ENCODE data around the gene FIBP.
"Not testable (repeated sequence)": the region's sequence is repeated elsewhere in the genome, so short reads cannot be mapped to it uniquely, and the experiment has no call there.

FIBP gene

DNA sequence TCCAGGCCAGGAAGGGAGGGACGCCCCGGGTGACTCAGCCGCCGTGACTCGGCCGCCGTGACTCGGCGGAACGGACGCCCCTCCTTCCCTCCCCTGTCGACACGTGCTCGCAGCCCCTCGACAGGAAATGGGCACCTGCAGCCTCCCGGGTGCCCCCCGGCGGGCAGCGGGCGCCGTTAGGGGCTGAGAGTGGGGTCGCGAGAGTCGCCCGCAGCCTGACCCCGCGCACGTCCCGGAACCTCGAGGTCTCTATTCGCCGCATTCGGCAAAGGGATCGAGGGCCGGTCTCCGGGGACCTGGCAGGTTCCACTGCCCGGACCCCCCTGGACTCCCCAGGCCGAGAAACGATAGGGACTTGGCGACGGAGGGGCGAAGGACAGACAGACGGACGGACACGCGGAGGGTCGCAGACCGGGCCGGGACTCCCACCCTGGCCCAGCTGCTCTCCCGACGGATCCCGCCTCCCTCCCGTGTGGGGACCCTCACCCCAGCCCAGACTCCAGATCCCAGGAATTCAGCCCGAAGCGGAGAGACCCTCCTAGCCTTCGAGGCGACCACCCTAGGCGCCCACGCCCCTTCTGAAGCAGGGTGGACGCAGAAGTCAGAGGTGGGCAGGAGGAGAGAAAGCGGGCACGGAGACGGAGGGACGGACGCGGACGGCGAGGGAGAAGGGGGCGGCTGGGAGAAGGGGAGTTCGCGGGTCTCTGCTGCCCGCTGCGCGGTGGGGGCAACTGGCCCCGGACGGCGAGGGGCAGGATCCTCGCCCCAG lies 11.3 kb upstream of the FIBP start:
- peak overlapping the region; percentile 54 to 59 for H3K4me3 ChIP-seq (ENCODE audit: low read length in 2 of 2)
- H3K9me3 ChIP-seq (ENCODE audit: control insufficient read depth in 2 of 2, low read length in 2 of 2): no peaks in the 10 kb centered on the region
- no peaks in the 10 kb centered on the region for H3K36me3 ChIP-seq (ENCODE audit: control insufficient read depth in 2 of 2, insufficient read depth in 2 of 2, low read length in 2 of 2)
- peaks cover 11 to 12% of the 10 kb centered on the region in 2 donors for H3K4me1 ChIP-seq (ENCODE audit: control insufficient read depth in 2 of 2, insufficient read depth in 2 of 2, low read length in 2 of 2)
- H3K9ac ChIP-seq (ENCODE audit: low read depth in 1 of 2, low read length in 2 of 2): peak overlapping the region in 1 of 2 donors; percentile 34
- H3K27ac ChIP-seq (ENCODE audit: low read depth in 2 of 2, low read length in 2 of 2): no peak overlapping the region
- peaks cover 10 to 12% of the 10 kb centered on the region in 2 donors for H3K27me3 ChIP-seq (ENCODE audit: control insufficient read depth in 2 of 2, insufficient read depth in 2 of 2, low read length in 2 of 2)

DNA sequence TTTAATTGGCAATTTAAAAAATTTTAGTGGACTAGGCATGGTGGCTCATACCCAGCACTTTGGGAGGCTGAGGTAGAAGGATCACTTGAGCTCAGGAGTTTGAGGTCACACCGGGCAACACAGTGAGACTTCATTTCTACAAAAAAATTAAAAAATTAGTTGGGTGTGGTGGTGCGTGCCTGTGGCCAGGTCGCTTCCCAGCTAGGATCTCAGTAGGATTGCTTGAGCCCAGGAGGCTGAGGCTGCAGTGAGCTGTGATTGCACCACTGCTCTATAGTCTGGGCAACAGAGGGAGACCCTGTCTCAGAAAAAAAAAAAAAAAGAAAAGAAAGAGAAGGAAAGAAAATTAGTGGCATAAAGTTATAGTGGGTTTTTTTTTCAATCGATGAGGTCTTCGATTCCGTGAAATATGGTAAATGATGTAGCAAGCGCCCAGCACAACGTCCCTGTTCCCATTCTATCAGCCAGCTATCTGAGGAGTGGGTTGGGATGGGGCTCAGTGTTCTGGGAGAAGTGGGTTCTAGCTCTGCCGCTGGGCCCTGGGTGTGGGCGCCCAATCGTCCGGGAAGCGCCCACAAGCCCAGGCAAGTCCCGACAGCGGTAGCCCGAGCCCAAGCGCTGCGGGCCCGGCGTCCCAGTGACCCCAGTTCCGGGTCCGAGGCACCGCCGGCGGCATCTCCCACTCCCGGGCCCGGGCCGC lies 10.5 kb upstream of the FIBP start:
- H3K4me1 ChIP-seq (ENCODE audit: control insufficient read depth in 2 of 2, insufficient read depth in 2 of 2, low read length in 2 of 2): peaks cover 11 to 13% of the 10 kb centered on the region in 2 donors
- H3K27ac ChIP-seq (ENCODE audit: low read depth in 2 of 2, low read length in 2 of 2): no peak overlapping the region

DNA sequence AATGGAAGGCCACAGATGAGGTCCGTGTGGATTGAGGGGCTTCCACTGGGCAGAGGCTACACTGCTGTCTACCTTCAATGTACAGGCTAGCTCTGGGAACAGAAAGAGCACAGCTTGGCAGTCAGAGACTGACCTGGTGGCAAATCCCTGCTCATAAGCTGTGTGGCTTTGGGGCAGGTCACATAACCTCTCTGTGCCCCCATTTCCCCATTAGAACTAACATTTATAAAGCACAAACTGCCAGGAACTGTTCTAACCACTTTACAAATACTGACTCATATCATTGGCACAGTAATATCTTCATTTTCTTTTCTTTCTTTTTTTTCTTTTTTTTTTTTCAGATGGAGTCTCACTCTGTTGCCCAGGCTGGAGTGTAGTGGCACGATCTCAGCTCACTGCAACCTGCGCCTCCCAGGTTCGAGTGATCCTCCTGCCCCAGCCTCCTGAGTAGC lies 8.8 kb upstream of the FIBP start:
- Histone ChIP-seq H3K27ac (ENCODE audit: low read depth in 2 of 2, low read length in 2 of 2) (no peak overlapping the region), H3K9me3 (ENCODE audit: control insufficient read depth in 2 of 2, low read length in 2 of 2) (no peaks in the 10 kb centered on the region), H3K4me3 (ENCODE audit: low read length in 2 of 2) (no peak overlapping the region), H3K4me1 (ENCODE audit: control insufficient read depth in 2 of 2, insufficient read depth in 2 of 2, low read length in 2 of 2) (peaks cover 14 to 18% of the 10 kb centered on the region in 2 donors), H3K9ac (ENCODE audit: low read depth in 1 of 2, low read length in 2 of 2) (no peak overlapping the region), H3K36me3 (ENCODE audit: control insufficient read depth in 2 of 2, insufficient read depth in 2 of 2, low read length in 2 of 2) (no peaks in the 10 kb centered on the region), H3K27me3 (ENCODE audit: control insufficient read depth in 2 of 2, insufficient read depth in 2 of 2, low read length in 2 of 2) (peaks cover 10 to 11% of the 10 kb centered on the region in 2 donors)

More for the DNA sequence above, 10.5 kb upstream of the FIBP start:
- H3K4me3 ChIP-seq (ENCODE audit: low read length in 2 of 2): peak overlapping the region in 1 of 2 donors; percentile 59
- H3K36me3 ChIP-seq (ENCODE audit: control insufficient read depth in 2 of 2, insufficient read depth in 2 of 2, low read length in 2 of 2): no peaks in the 10 kb centered on the region
- H3K9me3 ChIP-seq (ENCODE audit: control insufficient read depth in 2 of 2, low read length in 2 of 2): no peaks in the 10 kb centered on the region
- peaks cover 10 to 12% of the 10 kb centered on the region in 2 donors for H3K27me3 ChIP-seq (ENCODE audit: control insufficient read depth in 2 of 2, insufficient read depth in 2 of 2, low read length in 2 of 2)
- H3K9ac ChIP-seq (ENCODE audit: low read depth in 1 of 2, low read length in 2 of 2): peak overlapping the region in 1 of 2 donors; percentile 20

DNA sequence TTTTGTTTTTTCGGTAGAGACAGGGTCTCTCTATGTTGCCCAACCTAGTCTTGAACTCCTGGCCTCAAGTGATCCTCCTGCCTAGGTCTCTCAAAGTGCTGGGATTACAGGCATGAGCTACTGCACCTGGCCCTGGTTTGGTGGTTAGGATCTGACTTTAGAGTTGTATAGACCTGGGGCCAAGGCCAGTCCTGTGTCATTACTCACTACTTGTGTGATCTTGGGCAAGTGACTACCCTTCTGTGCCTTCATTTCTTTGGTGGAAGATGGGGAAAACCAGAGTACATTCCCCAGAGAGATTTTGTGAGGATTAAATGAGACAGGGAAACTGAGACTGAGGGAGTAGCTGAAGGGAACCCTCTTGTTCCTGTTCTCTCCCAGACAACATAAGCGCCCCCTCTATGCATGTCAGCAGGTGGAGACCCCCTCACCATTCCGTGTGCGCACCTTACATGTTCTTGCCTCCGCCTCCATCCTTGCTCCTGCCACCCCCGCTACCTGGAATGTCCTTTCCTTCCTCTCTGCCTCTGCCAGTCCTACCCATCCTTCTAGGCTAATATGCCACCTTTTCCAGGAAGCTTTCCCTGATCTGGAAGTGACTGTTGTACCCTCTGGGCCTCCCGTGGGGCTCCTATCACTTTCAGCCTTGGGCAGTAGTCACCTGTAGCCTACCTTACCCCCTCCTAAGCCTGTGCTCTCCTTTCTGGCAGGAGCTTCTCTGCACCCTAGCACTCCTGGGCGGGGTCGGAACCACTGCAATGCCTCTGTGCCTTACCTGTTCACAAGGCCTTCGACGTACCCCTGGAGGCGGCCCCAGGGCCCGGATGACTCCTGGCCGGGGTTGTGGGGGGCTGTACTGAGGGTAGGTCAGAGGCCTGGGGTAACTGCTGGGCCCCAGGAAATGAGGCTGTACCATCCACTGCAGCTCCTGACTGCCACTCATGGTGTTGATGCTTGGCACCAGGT lies 8.0 kb upstream of the FIBP start:
- H3K4me3 ChIP-seq (ENCODE audit: low read length in 2 of 2): no peak overlapping the region
- H3K9ac ChIP-seq (ENCODE audit: low read depth in 1 of 2, low read length in 2 of 2): no peak overlapping the region
- H3K27me3 ChIP-seq (ENCODE audit: control insufficient read depth in 2 of 2, insufficient read depth in 2 of 2, low read length in 2 of 2): peaks cover 8 to 10% of the 10 kb centered on the region in 2 donors
- H3K4me1 ChIP-seq (ENCODE audit: control insufficient read depth in 2 of 2, insufficient read depth in 2 of 2, low read length in 2 of 2): peaks cover 21 to 23% of the 10 kb centered on the region in 2 donors
- no peak overlapping the region for H3K27ac ChIP-seq (ENCODE audit: low read depth in 2 of 2, low read length in 2 of 2)
- no peaks in the 10 kb centered on the region for H3K9me3 ChIP-seq (ENCODE audit: control insufficient read depth in 2 of 2, low read length in 2 of 2)
- H3K36me3 ChIP-seq (ENCODE audit: control insufficient read depth in 2 of 2, insufficient read depth in 2 of 2, low read length in 2 of 2): no peaks in the 10 kb centered on the region

DNA sequence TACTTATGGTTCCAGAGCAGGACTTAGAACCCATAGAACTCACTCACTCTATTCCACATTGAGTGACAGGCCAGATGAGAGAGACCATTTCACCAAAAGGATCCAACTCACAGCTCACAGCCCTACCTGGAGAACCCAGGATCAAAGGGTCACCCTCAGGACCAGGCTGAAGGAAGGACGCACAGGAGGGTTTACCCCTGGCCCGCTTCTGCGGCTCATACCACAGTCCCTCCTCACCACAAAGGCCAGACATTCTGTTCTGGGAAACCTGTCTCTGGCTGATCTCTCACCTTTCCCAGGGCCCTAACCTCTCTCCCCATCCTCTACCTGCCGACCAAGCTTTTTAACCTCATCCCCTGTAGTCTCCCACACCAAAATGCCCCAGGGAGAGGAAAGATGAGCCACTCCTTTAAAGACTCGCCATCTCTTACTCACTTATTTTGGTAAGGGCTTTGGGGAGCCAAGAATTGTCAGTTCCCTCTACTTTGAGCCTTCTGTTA lies 7.3 kb upstream of the FIBP start:
- peaks cover 26 to 28% of the 10 kb centered on the region in 2 donors for H3K4me1 ChIP-seq (ENCODE audit: control insufficient read depth in 2 of 2, insufficient read depth in 2 of 2, low read length in 2 of 2)
- peaks cover 8 to 10% of the 10 kb centered on the region in 2 donors for H3K27me3 ChIP-seq (ENCODE audit: control insufficient read depth in 2 of 2, insufficient read depth in 2 of 2, low read length in 2 of 2)
- no peak overlapping the region for H3K27ac ChIP-seq (ENCODE audit: low read depth in 2 of 2, low read length in 2 of 2)
- H3K36me3 ChIP-seq (ENCODE audit: control insufficient read depth in 2 of 2, insufficient read depth in 2 of 2, low read length in 2 of 2): no peaks in the 10 kb centered on the region
- no peaks in the 10 kb centered on the region for H3K9me3 ChIP-seq (ENCODE audit: control insufficient read depth in 2 of 2, low read length in 2 of 2)
- H3K9ac ChIP-seq (ENCODE audit: low read depth in 1 of 2, low read length in 2 of 2): no peak overlapping the region
- H3K4me3 ChIP-seq (ENCODE audit: low read length in 2 of 2): no peak overlapping the region

DNA sequence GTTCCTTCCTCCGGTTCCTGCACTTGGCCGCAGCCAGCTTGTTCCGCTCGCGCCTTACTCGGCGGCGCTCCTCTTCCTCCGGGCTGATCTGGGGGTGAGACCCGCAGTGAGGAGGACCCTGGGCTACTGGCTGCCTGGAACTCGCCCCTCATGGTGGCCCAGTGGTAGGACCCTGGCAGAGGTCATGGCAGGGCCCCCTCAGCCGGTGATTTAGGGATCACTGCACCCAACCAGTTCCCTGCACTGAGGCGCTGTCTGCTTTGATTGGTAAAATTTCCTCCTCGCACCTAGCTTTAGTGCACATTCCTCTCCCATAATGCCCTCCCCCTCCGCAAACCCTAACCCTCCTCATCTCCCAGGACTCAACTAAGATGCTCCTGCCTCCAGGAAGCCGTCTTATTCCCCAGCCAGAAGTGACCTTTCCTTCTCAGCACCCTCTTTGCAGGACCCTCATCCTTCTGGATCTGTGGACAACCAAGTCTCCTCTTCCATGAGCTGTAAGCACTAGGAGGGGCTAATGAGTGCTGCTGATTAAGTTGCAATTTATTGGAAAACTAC lies 5.8 kb upstream of the FIBP start:
- peaks cover 3 to 5% of the 10 kb centered on the region in 2 donors for H3K27me3 ChIP-seq (ENCODE audit: control insufficient read depth in 2 of 2, insufficient read depth in 2 of 2, low read length in 2 of 2)
- H3K36me3 ChIP-seq (ENCODE audit: control insufficient read depth in 2 of 2, insufficient read depth in 2 of 2, low read length in 2 of 2): no peaks in the 10 kb centered on the region
- H3K27ac ChIP-seq (ENCODE audit: low read depth in 2 of 2, low read length in 2 of 2): peak overlapping the region; percentile 68 to 80
- peak overlapping the region; percentile 22 to 60 for H3K4me3 ChIP-seq (ENCODE audit: low read length in 2 of 2)
- H3K9me3 ChIP-seq (ENCODE audit: control insufficient read depth in 2 of 2, low read length in 2 of 2): no peaks in the 10 kb centered on the region
- peaks cover 29 to 30% of the 10 kb centered on the region in 2 donors for H3K4me1 ChIP-seq (ENCODE audit: control insufficient read depth in 2 of 2, insufficient read depth in 2 of 2, low read length in 2 of 2)
- H3K9ac ChIP-seq (ENCODE audit: low read depth in 1 of 2, low read length in 2 of 2): peak overlapping the region; percentile 21 to 56

DNA sequence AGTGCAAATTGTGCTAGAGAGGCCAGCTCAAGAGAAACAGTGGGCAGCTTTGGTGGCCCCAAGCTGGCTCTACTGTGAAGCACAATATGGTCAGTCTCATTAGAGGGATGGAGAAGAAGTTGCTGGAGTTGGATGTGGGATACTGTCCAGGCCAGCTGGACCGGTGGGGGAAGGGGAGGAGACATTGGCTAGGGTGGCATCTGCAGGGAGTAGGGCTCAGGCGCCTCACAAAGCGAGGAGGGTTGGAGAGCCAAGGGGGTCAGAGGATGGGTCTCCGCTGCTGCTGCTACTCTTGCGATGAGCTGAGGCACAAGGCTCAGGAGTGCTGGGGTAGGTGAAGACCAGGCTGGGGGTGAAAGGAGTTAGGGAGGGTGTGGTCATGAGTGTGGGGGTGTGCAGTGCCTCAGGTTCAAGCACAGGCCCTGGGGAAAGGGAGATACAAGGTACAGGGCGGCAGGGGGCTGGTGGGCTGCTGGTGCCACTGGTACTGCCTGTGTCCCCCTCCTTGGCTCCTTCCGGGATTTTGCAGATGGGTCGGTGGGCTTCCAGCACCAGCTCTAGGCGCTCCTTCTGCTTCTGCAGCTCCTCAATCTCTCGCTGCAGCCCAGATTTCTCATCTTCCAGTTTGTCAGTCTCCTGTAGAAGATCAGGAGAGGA lies 4.5 kb upstream of the FIBP start:
- H3K27ac ChIP-seq (ENCODE audit: low read depth in 2 of 2, low read length in 2 of 2): peak overlapping the region in 1 of 2 donors; percentile 24
- peaks cover 38 to 41% of the 10 kb centered on the region in 2 donors for H3K4me1 ChIP-seq (ENCODE audit: control insufficient read depth in 2 of 2, insufficient read depth in 2 of 2, low read length in 2 of 2)
- no peaks in the 10 kb centered on the region for H3K36me3 ChIP-seq (ENCODE audit: control insufficient read depth in 2 of 2, insufficient read depth in 2 of 2, low read length in 2 of 2)
- no peaks in the 10 kb centered on the region for H3K9me3 ChIP-seq (ENCODE audit: control insufficient read depth in 2 of 2, low read length in 2 of 2)
- no peak overlapping the region for H3K9ac ChIP-seq (ENCODE audit: low read depth in 1 of 2, low read length in 2 of 2)
- H3K27me3 ChIP-seq (ENCODE audit: control insufficient read depth in 2 of 2, insufficient read depth in 2 of 2, low read length in 2 of 2): no peaks in the 10 kb centered on the region
- no peak overlapping the region for H3K4me3 ChIP-seq (ENCODE audit: low read length in 2 of 2)

DNA sequence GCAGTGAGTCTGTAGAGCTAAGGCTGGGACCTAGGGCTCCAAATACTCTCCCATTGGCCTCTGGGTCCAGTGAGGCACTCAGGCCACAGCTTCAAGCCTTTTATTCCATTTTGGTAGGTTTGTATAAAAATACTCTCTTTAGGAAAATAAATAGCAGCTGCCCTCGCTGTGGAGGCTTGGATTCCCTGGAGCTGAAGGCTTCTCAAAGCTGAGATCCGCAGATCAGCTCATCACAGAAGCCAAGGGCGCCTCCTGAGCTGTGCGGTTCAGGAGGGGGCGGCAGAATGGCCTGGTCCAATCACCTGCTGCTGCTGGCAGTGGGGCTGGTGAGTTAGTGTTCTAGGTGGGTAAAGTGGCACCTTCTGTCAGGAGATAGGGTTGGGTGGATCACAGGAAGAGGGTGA lies 3.9 kb upstream of the FIBP start:
- peak overlapping the region; percentile 73 to 75 for H3K4me3 ChIP-seq (ENCODE audit: low read length in 2 of 2)
- peak overlapping the region; percentile 6 to 81 for H3K9ac ChIP-seq (ENCODE audit: low read depth in 1 of 2, low read length in 2 of 2)
- H3K4me1 ChIP-seq (ENCODE audit: control insufficient read depth in 2 of 2, insufficient read depth in 2 of 2, low read length in 2 of 2): peaks cover 43 to 47% of the 10 kb centered on the region in 2 donors
- H3K27ac ChIP-seq (ENCODE audit: low read depth in 2 of 2, low read length in 2 of 2): peak overlapping the region in 1 of 2 donors; percentile 95
- H3K27me3 ChIP-seq (ENCODE audit: control insufficient read depth in 2 of 2, insufficient read depth in 2 of 2, low read length in 2 of 2); H3K9me3 ChIP-seq (ENCODE audit: control insufficient read depth in 2 of 2, low read length in 2 of 2); H3K36me3 ChIP-seq (ENCODE audit: control insufficient read depth in 2 of 2, insufficient read depth in 2 of 2, low read length in 2 of 2): not testable (repeated sequence)

Measured in mucosa of rectum (tissue), 2 donors.